GM12874 (cell line): ENCODE data around the gene NAA40.

Experiments used
- TF ChIP-seq, protein P1 (sequence below): IDR thresholded peaks from 2 replicates; pipeline ENCODE4 v1.5.1; 2011; ENCODE audit warnings: low read depth, mild to moderate bottlenecking, control low read depth, low read length, moderate library complexity; ENCODE audit not compliant: insufficient read depth

NAA40 gene

DNA sequence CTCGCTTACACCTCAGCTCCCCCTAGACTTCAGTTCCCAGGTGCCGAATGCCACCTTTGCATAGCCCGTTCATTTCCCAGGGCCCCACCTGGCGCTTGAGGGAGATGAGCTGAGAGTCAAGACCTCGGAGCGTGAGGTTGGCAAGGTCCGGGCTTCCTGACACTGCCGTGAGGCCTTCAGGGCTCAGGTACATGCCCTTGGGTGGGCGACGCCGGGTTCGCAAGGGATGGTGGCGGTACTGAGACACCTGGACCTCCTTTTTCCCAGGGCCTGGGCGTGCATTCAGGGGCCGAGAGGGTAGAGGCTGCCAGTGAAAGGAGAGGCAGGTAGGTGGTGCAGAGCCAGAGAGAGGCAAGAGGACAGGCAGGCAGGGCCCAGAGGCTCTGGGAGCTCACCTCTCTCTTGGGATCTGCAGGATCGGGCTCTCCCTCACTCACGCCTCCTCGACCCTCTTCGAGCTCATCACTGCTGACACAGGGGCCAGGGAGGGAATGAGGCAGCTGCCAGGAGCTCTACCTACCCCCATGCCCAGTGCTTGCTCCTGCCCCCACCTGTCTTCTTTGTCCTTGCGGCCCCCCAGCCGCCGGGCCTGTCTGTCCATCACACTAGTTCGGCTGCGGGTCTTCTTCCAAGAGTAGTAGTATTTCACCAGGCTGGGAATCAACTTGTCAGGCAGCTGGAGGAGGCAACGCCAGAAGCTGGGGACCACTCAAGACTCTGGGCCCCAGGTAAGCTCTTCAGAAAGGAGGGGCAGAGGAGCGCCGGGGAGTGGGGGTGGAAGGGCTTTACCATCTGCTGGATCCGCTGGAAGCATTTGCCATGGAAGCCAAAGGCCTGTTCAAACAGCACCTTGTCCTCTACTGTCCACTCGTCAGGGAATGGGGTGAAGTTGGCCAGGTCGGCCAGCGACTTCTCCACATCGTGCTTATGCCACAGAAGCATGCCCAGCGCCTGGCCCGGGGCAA, 24.7 kb upstream of the NAA40 start:
- TF ChIP-seq, protein P1, sequence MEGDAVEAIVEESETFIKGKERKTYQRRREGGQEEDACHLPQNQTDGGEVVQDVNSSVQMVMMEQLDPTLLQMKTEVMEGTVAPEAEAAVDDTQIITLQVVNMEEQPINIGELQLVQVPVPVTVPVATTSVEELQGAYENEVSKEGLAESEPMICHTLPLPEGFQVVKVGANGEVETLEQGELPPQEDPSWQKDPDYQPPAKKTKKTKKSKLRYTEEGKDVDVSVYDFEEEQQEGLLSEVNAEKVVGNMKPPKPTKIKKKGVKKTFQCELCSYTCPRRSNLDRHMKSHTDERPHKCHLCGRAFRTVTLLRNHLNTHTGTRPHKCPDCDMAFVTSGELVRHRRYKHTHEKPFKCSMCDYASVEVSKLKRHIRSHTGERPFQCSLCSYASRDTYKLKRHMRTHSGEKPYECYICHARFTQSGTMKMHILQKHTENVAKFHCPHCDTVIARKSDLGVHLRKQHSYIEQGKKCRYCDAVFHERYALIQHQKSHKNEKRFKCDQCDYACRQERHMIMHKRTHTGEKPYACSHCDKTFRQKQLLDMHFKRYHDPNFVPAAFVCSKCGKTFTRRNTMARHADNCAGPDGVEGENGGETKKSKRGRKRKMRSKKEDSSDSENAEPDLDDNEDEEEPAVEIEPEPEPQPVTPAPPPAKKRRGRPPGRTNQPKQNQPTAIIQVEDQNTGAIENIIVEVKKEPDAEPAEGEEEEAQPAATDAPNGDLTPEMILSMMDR, result no peak

DNA sequence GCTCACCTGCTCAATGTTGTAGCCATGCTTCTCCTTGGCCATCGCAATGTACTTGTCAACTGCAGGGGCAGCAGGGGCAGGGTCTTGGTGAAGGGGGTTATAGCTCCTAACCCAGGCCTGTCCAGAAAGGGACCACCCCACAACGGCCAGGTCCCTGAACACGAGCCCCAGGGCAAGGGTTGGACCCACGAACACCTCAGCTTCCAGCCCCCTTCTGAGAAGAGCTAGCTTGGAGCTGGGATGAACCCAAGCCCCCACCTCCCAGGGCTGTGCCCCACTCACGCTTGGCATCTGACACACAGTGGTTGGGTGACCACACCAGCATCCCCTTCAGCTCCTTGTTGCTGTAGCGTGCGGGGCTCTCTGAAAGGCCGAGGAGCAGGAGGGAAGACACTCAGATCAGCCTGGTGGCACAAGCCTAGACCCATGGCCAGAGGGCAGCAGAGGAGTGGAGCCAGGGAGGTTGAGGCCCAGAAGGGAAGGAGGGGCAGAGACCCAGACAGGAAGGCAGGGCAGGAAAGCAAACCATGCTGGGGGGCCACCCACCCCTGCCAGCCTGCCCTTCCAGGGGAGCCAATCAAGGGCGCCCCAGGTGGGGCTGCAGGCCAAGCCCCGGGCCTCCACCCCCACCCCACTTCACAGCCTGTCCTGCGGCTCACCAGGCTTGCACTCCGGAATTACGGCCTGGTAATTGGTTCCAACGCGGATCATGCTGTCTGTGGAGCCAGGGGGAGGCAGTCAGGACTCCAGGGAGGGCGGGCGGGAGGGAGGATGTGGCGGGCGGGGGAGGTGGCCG, 23.7 kb upstream of the NAA40 start:
- TF ChIP-seq, protein P1, result no peak

DNA sequence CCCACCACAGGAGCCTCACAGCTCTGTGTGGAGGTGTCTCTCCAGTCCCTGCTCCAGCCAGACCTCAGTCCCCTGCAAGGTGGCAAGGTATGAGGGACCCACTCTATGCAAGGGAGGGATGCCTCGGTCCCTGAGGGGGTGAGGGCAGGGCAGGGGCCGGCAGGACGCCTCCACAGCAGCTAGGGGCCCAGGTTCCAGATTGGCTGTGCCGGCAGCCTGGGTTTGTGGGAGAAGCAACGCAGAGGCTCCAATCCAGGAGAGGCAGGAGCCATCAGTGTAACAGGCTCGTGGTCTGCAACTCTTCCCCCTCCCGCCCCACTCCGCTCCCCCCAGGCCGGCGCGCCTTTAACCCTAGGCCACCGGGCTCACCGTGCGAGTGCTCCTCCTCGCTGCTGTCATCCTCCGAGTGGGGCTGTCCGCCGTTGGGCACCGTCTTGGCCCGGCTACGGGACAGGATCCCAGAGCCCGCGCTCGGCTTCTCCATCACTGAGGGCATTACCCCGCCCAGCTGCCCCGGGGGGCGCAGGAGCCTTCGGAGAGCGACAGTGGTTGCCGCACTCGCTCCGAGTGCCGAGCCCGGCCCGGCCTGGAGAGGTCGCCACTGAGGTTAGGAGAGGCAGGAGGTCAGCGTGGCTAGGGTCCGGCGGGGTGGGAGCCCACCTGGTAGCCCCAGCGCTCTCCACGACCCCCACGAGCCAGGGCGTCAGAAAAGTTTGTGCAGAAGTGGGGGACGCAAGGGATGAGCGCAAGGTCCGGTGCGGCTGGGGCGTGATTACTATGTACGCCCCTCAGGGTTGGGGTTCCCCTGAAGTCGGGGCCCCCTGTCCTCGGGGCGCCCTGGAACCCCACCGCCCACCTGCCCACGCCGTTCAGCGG, 22.6 kb upstream of the NAA40 start:
- TF ChIP-seq, protein P1, result peak; percentile 78

DNA sequence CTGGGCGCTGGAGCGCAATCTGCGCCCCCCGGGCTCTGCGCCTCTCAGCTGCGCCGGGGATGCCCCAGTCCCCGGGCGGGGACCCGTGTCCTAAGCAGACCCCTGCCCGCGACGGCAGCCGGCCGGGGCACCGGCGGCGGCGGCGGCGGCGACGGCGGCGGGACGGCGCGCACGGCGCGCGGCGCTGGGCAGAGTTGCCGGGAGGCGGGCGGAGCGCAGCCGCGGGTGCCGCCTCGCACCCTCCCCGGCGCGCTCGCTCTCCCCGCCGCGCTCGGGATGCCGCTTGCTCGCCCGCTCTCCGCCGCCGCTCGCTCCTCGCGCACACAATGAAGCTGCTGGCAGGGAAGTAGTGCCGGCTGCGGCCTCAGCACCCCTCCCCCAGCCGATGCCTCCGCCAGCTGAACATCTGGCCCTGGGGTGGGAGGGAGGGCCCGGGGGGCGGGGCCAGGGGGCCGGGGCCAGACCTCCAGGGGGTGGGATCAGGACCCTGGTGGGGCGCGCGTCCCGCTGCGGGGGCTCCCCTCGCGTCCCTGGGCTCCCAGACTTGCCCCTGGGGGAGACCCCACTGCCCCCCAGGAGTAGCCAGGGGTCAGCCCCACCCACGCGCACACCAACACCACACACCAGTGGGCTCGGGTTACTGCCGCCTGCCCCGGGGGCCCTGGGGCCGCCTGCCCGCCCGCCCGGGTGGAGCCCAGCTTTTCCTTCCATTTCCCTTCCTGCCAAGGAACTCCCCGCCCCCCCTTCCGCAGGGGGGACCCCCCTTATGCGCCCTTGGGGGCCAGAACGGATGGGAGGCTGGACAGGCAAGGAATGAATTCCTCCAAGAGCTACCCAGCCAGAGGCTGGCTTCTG, 21.7 kb upstream of the NAA40 start, which contains the start of gene RCOR2:
TSS of gene RCOR2 (minus strand) at position 328 of the 855 bp plus-strand sequence. CDS start 708 bp downstream, outside the sequence.
- TF ChIP-seq, protein P1, result no peak

DNA sequence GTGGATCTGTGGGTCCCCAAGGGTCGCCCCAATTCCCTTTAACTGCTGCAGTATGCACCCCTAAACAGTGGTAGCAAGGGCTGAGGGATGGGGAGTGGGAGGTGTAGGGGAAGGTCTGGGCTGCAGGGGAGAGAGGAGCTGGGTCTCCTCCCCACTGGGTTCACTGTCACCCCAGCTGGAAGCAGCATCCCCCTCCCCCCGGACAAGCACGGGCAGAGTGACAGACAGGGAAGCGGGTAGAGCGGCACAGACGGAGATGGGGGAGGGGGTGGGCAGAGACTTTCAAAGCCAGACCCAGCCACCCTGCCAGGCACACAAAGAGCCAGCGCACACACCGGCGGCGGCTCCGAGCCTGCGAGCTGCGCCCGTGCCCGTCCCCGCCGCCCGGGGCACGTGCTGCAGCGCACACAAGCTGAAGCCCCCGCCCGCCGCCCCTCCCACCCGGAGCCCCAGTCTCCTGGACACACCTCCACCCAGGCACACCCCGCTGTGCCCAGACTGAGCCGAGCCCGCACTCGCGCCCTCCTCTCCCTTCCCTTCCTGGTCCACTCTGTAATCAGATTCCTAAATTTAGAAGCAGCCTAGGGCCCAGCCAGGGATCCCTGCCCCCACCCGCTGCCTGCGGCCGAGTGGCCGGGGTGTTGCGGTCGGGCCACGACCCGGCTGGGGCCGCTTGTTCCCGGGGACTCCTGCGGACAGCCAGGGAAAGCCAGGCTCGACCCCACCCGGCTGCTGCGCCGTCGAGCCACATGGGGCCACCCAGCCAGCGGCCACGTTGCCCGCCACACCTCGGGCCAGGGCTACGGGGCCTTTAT, 20.9 kb upstream of the NAA40 start:
- TF ChIP-seq, protein P1, result no peak

DNA sequence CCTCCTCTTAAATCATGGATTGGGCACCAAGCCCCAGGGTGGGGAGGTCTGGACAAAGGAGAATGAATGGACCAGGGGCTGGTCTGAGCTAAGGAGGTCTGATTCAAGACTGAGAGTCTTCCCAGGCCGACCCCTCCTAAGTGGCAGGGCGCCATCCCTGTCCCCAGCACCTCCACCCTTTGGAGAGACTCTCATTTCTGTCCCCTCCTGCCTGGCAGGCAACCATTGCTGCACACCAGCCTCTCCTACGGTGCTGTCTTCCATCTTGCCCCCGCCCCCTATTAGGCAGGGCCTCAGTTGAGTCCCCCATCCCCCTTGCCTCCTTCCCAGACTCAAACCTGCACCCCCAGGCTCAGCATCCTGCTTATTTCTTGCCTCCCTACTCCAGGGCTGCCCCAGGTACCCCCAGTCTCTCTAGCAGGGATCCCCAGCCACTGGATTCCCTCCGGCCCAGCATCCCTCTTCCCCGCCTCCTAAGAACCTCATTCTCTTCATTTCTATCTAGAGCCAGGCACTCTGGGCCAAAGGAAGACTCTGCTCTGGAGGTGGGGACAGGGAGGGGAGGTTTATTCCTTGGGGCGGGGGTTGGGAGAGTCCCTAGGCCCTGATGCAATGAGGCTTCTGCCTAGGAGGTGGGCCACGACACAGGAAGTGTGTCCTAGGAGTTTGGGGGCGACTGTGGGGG, 20.2 kb upstream of the NAA40 start:
- TF ChIP-seq, protein P1, result no peak
